Panc1 (cell line): Measurements from ENCODE around the gene UNC5B. TPM values are rescaled to one million over a fixed set of nuclear protein-coding genes. Genes with fewer than 3 reads are reported as not detected.

Experiments
- ATAC-seq: fragments of 200-7000 bp; cut with Tn5 transposase; 2 replicates; pipeline ENCODE4 v1.9.1; 2020; ENCODE audit warnings: mild to moderate bottlenecking, moderate library complexity
- BruUV-seq: library from RNA; stranded (reverse); fragments of 400-500 nt; replicated peaks from 2 replicates; lab custom pipeline; 2021; lab: Mats Ljungman, UMichigan
- CTCF ChIA-PET: fragments of 300-600 bp; sonication (Branson Sonifier 250); formaldehyde crosslinking; loops from one replicate; lab custom pipeline; 2022; ENCODE audit warnings: antibody characterized with exemption; lab: Charles Lee
- POLR2A ChIA-PET: fragments of 300-600 bp; sonication (Branson Sonifier 250); formaldehyde crosslinking; loops from one replicate; lab custom pipeline; 2022; ENCODE audit warnings: antibody characterized with exemption; lab: Charles Lee
- DNase-seq: peaks from one replicate; pipeline ENCODE4 v3.0.0-alpha.2; 2010; ENCODE audit warnings: low read depth, low spot score
- H3K27ac ChIP-seq: 2 replicates; pipeline ENCODE4 v1.5.1; 2011; ENCODE audit warnings: mild to moderate bottlenecking, low read length, inconsistent platforms
- H3K27me3 ChIP-seq: fragments of 200-500 bp; sonication (Bioruptor generic); 2 replicates; pipeline ENCODE4 v1.6.0; 2014; ENCODE audit warnings: low read length, inconsistent platforms; ENCODE audit not compliant: control insufficient read depth, insufficient read depth
- H3K36me3 ChIP-seq: fragments of 200-500 bp; sonication (Bioruptor generic); 2 replicates; pipeline ENCODE4 v1.5.1; 2014; ENCODE audit warnings: inconsistent platforms, mild to moderate bottlenecking, low read length, moderate library complexity; ENCODE audit not compliant: control insufficient read depth, insufficient read depth
- H3K4me1 ChIP-seq: 2 replicates; pipeline ENCODE4 v1.5.1; 2011; ENCODE audit warnings: inconsistent platforms, mild to moderate bottlenecking, low read length, moderate library complexity; ENCODE audit not compliant: control insufficient read depth, insufficient read depth
- H3K4me3 ChIP-seq, 2 experiments: 2 replicates each; pipeline ENCODE4 v1.5.1; 2011 to 2012; ENCODE audit warnings: low read depth in 2 of 2, low read length in 2 of 2, mild to moderate bottlenecking in 2 of 2, inconsistent platforms in 1 of 2, moderate library complexity in 1 of 2
- H3K9me3 ChIP-seq: fragments of 200-500 bp; sonication (Bioruptor generic); 2 replicates; pipeline ENCODE4 v1.5.1; 2014; ENCODE audit warnings: low read depth, mild to moderate bottlenecking, inconsistent platforms, low read length, moderate library complexity; ENCODE audit not compliant: control insufficient read depth, insufficient read depth
- POLR2AphosphoS5 ChIP-seq: IDR thresholded peaks from 2 replicates; pipeline ENCODE4 v1.6.1; 2012; ENCODE audit warnings: mild to moderate bottlenecking, low read depth, low read length, moderate library complexity
- REST ChIP-seq, 2 experiments: IDR thresholded peaks; 2 replicates each; pipeline ENCODE4 v1.6.1; 2011 to 2012; ENCODE audit warnings: low read depth in 2 of 2, control low read depth in 1 of 2, low read length in 1 of 2, mild to moderate bottlenecking in 1 of 2, moderate library complexity in 1 of 2; ENCODE audit not compliant: insufficient read depth in 1 of 2
- SIN3A ChIP-seq: IDR thresholded peaks from 2 replicates; pipeline ENCODE4 v1.6.1; 2012; ENCODE audit warnings: low read depth, mild to moderate bottlenecking, low read length, moderate library complexity, borderline replicate concordance; ENCODE audit not compliant: insufficient read depth
- TCF7L2 ChIP-seq: IDR thresholded peaks from 2 replicates; pipeline ENCODE4 v1.6.1; 2011; ENCODE audit warnings: mild to moderate bottlenecking, low read depth, low read length, inconsistent platforms
- in situ Hi-C: cut with HindIII; loops from 2 replicates; pipeline ENCODE4 v1.10.0; 2016; ENCODE audit warnings: low sequenced_read_pairs, low pct_unique_long_range_greater_than_20kb
- intact Hi-C: fragments of 100-400 bp; cut with micrococcal nuclease; formaldehyde crosslinking; loops from one replicate; pipeline ENCODE4 v1.10.0; 2022; ENCODE audit not compliant: unreplicated experiment
- total RNA-seq: library from RNA; stranded (reverse); gene quantifications from one replicate; pipeline ENCODE4 v1.2.1, GENCODE V29; 2021; ENCODE audit not compliant: unreplicated experiment
- TF ChIP-seq, protein P1 (sequence below): fragments of 450-650 bp; IDR thresholded peaks from 2 replicates; pipeline ENCODE4 v1.5.1; 2017; ENCODE audit warnings: mild to moderate bottlenecking

UNC5B gene
- total RNA-seq, 1 experiment from 2014 or later: 1.1 TPM

DNA sequence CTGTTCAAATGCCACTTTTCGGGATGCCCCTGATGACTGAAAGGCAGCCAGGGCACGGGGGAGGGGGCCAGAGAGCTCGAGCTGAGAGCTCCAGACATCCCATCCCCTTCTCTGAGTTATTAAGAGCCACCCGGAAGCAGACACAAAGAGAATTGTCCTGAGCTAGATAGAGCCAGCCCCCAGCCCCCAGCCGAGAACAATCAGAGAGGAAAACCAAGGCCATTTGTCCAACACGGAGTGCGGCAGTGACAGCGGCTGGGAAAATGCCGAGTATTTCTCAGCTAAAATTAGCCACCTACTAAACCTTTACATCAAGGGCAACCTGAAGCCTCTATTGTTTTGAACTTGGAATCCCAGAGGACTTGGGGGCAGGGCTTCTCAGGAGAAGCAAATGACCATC is 51.0 kb downstream of the UNC5B start:
- no peak overlapping the region for H3K4me3 ChIP-seq
- intact Hi-C loops: no loop called here
- no TSS peak for BruUV-seq

DNA sequence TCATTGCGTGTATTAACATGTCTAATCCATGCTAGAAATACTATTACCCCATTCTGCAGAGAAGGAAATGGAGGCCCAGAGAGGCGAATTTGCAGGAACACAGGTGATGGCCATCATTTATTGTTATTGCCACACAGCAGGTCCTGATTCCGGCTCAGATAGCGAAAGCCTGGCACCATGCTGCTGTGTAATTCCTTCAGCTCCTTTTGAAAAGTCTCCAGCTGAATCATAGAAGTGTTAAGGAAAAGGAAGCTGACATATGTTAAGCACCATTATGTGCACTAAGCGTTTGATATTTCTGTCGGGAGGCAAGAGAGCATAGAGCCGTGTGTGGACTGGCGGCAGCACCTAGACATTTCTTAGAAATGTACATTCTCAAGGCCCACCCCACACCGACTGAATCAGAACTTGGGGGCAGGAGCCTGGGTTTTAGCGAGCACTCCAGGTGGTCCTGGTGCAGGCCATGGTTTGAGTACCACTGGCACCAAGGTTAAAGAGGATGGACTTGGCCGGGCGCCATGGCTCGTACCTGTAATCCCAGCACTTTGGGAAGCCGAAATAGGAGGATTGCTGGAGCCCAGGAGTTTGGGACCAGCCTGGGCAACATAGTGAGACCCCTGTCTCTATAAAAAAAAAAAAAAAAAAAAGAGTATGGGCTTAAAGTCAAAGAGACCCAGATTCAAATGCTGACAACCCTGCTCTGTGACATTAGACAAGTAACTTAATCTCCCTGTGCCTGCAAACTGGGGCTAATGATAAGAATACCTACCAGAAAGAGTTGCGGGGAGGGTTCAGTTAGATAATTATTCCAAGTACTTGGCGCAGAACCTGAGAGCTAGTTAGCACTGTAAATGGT is 52.2 kb downstream of the UNC5B start:
- no peak overlapping the region for H3K27ac ChIP-seq
- peaks cover 6% of the 10 kb centered on the region for H3K4me1 ChIP-seq
- H3K36me3 ChIP-seq: no peaks in the 10 kb centered on the region
- TF ChIP-seq, protein P1, sequence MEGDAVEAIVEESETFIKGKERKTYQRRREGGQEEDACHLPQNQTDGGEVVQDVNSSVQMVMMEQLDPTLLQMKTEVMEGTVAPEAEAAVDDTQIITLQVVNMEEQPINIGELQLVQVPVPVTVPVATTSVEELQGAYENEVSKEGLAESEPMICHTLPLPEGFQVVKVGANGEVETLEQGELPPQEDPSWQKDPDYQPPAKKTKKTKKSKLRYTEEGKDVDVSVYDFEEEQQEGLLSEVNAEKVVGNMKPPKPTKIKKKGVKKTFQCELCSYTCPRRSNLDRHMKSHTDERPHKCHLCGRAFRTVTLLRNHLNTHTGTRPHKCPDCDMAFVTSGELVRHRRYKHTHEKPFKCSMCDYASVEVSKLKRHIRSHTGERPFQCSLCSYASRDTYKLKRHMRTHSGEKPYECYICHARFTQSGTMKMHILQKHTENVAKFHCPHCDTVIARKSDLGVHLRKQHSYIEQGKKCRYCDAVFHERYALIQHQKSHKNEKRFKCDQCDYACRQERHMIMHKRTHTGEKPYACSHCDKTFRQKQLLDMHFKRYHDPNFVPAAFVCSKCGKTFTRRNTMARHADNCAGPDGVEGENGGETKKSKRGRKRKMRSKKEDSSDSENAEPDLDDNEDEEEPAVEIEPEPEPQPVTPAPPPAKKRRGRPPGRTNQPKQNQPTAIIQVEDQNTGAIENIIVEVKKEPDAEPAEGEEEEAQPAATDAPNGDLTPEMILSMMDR: no peak
- TF ChIP-seq SIN3A (no peak), TCF7L2 (no peak), REST (IDR thresholded peaks at IDR 0.05; ENCODE audit: insufficient read depth in 1 of 2, low read depth in 2 of 2, low read length in 1 of 2) (no peak), POLR2AphosphoS5 (no peak)
- in situ Hi-C loops (no loop called here), intact Hi-C loops (loop anchor here (5.0 kb wide), 1 partner anchor 362 kb away; no protein-coding TSS in a partner anchor)
- POLR2A ChIA-PET: no interaction called here
- ATAC-seq: no peak
- no peak overlapping the region for H3K4me3 ChIP-seq
- BruUV-seq: no TSS peak
- no peaks in the 10 kb centered on the region for H3K27me3 ChIP-seq
- DNase-seq: no peak
- CTCF ChIA-PET: no interaction called here
- no peaks in the 10 kb centered on the region for H3K9me3 ChIP-seq

More for the DNA sequence above, 51.0 kb downstream of the UNC5B start:
- ChIA-PET CTCF (interaction anchor here (0.8 kb wide), 1 partner anchor 299 kb away, joined by 3 read pairs; no protein-coding TSS in a partner anchor), POLR2A (no interaction called here)
- Histone ChIP-seq H3K36me3 (no peaks in the 10 kb centered on the region), H3K27ac (no peak overlapping the region), H3K27me3 (no peaks in the 10 kb centered on the region), H3K9me3 (no peaks in the 10 kb centered on the region), H3K4me1 (peaks cover 4% of the 10 kb centered on the region)
- in situ Hi-C loops: no loop called here
- no peak for DNase-seq
- TF ChIP-seq TCF7L2 (no peak), POLR2AphosphoS5 (no peak), REST (IDR thresholded peaks at IDR 0.05; ENCODE audit: insufficient read depth in 1 of 2, low read depth in 2 of 2, low read length in 1 of 2) (no peak), SIN3A (no peak)
- TF ChIP-seq, protein P1: no peak
- ATAC-seq: no peak
